LNCAP (cell line): ENCODE measurements around the gene FSHR.

Source experiments
- TF ChIP-seq, protein P1 (sequence below): fragments of 450-650 bp; IDR thresholded peaks from 2 replicates; pipeline ENCODE4 v1.5.1; 2017; ENCODE audit warnings: mild to moderate bottlenecking

Gene FSHR

DNA sequence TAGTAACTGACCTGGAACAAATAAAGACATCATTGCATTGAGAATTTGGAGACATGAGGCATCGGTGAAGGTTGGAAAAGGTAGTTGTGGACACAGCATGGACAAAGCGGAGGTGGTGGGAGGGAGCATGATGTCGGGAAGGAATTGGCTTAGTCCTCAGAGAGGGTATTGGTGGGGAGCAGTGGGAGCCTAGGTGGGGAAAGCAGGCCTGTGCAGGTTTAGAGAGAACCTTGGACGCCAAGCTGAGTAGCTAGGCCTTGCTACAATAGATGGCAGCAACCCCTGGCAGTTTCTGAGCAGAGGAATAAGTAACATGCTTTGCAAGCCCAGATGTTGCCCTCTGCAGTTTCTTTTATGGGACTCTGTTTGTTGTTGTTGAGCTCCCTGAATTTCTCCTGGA, 221.6 kb downstream of the FSHR start:
- TF ChIP-seq, protein P1, sequence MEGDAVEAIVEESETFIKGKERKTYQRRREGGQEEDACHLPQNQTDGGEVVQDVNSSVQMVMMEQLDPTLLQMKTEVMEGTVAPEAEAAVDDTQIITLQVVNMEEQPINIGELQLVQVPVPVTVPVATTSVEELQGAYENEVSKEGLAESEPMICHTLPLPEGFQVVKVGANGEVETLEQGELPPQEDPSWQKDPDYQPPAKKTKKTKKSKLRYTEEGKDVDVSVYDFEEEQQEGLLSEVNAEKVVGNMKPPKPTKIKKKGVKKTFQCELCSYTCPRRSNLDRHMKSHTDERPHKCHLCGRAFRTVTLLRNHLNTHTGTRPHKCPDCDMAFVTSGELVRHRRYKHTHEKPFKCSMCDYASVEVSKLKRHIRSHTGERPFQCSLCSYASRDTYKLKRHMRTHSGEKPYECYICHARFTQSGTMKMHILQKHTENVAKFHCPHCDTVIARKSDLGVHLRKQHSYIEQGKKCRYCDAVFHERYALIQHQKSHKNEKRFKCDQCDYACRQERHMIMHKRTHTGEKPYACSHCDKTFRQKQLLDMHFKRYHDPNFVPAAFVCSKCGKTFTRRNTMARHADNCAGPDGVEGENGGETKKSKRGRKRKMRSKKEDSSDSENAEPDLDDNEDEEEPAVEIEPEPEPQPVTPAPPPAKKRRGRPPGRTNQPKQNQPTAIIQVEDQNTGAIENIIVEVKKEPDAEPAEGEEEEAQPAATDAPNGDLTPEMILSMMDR = no peak

DNA sequence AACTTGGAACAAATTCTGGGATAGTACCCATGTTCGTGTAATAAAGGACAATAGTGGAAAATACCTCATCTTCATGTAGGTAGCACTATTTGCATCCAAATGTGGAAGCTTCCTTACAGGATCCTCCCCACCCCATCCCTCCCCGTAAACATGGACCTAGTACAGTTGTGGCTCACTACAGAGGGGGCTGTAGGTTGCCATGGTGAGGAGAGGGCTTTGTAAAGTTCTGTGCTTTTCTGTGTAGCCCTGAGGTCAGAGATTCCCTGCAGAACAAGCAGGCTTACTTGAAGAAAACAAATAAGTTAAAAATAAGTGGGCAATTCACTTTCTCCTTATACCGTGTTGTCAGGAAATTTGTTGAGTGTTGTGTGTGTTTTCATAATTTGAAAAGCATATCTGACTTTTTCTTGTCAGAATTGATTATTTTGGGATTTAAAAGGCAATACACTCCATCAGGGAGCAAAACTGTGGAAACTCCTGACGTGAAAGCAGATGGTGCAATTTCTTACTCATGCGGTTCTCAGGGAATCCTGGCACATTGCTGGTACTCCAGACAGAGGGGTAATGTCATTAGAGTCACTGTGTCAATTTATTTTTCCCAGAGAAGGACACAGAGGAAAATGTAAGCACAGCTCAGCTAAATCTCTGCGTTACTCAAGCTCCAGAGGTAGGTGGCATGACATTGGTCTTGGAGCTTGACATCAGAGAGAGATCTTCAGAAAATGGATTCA, 224.6 kb downstream of the FSHR start:
- TF ChIP-seq, protein P1 = no peak

DNA sequence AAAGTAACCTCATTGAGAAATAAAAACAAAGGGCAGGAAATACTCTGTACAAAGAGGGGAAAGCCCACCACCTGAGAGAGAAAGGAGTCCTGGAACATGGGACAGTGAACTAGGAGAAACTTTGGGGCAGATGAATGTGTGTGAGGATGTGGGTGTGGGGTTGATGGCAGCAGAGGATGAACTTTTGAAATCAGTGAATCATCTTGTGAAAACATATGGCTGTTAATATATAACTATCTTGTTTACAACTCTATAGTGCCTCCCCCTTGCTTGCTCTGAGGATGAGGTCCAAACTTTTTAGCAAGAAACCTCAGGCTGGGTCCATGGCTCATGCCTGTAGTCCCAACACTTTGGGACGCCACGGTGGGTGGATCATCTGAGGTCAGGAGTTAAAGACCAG, 227.0 kb downstream of the FSHR start:
- TF ChIP-seq, protein P1 = no peak

DNA sequence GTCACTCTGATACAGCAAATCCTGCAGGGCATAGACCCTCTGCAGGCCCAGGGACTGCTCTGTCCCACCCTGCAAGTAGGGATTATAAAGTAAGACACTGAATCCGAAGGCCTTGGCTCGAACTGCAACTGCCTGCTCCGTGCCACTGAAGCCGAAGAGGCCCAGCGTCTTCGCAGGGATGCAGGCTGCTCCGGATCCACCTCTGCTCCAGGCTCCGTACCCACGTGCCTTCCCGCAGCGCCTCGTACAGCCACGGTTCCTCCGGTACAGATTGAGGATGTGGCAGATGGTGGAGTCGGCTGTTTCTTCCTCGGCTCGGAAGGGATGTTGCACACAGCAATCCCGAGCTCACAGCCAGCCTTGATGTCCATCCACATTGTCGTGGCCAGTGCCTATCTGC, 238.4 kb downstream of the FSHR start:
- TF ChIP-seq, protein P1 = no peak

DNA sequence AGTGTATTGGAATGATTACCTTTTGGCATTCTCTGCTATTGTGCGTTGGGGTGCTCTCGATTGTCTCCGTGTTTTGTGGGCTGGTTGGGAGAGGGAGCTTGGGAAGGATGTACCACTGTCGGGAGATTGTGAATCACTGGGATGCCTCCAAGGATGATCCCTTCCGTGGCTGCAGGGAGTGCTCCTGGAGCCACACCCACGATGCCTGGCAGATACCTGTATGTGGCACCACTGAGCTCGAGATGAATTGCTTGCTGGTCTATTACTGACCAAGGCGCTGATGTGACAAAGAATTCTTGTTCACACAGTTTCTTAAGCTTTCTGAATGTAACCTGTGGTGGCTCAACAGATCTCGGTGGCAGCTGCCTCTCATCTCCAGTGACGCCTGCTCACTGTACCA, 239.1 kb downstream of the FSHR start:
- TF ChIP-seq, protein P1 = no peak

DNA sequence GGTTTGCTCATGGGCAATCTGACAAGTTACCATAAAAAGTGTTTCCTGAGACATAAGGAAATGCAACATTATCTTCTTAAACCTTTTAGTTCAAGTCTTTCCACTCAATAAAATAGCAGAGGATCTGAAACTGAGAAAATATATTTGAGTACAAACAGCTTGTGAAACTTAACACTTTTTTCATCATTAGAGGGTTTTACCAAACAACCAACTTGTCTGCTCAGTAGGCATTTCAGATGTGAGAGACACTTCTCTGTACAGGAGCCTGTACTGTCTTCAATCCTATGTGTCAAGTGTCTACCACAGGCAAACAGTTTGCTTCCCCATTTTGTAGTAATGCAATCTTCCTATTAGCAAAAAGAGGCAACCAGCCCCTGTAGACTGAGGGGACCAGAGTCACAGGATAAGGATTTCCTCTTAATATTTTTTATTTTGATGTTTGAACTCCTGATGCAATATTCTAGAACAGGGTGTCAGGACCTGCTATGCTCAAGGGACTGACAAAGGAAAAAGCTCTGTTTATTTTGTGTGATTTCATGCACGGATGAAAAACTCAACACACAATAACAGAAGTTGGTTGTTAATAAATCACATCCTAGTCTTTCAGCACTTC, 239.7 kb downstream of the FSHR start:
- TF ChIP-seq, protein P1 = no peak
